ENCODE measurements around the gene PPP1R9A. TPM values are rescaled to one million over a fixed set of nuclear protein-coding genes. Genes with fewer than 3 reads are reported as not detected.

PPP1R9A gene
- total RNA-seq, 4 donors from 2014 or later, result 5.9 to 38.2 (median 13.7) TPM

GRCh38 chr7:95342029-95342428 is 434.6 kb downstream of the PPP1R9A start:
- intact Hi-C loops (cut with DNase I; ENCODE audit: low total_unique reads), result no loop called here

GRCh38 chr7:95342642-95343307 is 435.4 kb downstream of the PPP1R9A start:
- no peaks in the 10 kb centered on the region for H3K27me3 ChIP-seq
- TF ChIP-seq CTCF (IDR thresholded peaks at IDR 0.05 in 4 of 5, conservative IDR thresholded peaks at IDR 0.05 in 1 of 5), result no peak
- TF ChIP-seq POLR2A (IDR thresholded peaks at IDR 0.05), result no peak
- DNase-seq (no peak), ATAC-seq (no peak)
- H3K4me3 ChIP-seq, result no peak overlapping the region
- no peak overlapping the region for H3K27ac ChIP-seq
- H3K4me1 ChIP-seq, result no peaks in the 10 kb centered on the region
- intact Hi-C loops (cut with DNase I; ENCODE audit: low total_unique reads) (no loop called here), in situ Hi-C loops (cut with MboI; ENCODE audit: low sequenced_read_pairs in 4 of 4) (no loop called here)
- H3K9me3 ChIP-seq, result no peaks in the 10 kb centered on the region
- no peaks in the 10 kb centered on the region for H3K36me3 ChIP-seq

More at GRCh38 chr7:95342029-95342428, 434.6 kb downstream of the PPP1R9A start:
- no peaks in the 10 kb centered on the region for H3K4me1 ChIP-seq
- H3K27ac ChIP-seq, result no peak overlapping the region
- H3K9me3 ChIP-seq, result no peaks in the 10 kb centered on the region
- no peak for ATAC-seq
- H3K4me3 ChIP-seq, result no peak overlapping the region
- no peak for DNase-seq
- no peaks in the 10 kb centered on the region for H3K36me3 ChIP-seq
- TF ChIP-seq CTCF (IDR thresholded peaks at IDR 0.05 in 4 of 5, conservative IDR thresholded peaks at IDR 0.05 in 1 of 5) (no peak), POLR2A (IDR thresholded peaks at IDR 0.05) (no peak)
- H3K27me3 ChIP-seq, result no peaks in the 10 kb centered on the region
- in situ Hi-C loops (cut with MboI; ENCODE audit: low sequenced_read_pairs in 4 of 4), result no loop called here
